ENCODE measurements around the gene FEZ2. TPM values are rescaled to one million over a fixed set of nuclear protein-coding genes. Genes with fewer than 3 reads are reported as not detected.

Gene FEZ2
- total RNA-seq, 2 donors from 2014 or later: 12.7 to 19.1 TPM

Other genes with a start within 250 kb of the FEZ2 start
- 10 to 100 TPM; 41.5 to 64.6 TPM for gene CRIM1, start 242.4 kb downstream of the FEZ2 start, total RNA-seq
- gene VIT, start 98.5 kb upstream of the FEZ2 start, total RNA-seq: 1 to 10 TPM in 1 of 2 donors, under 1 TPM in 1; 0.99 to 2.6 TPM